ENCODE data around the gene RHOBTB3.

GRCh38 chr5:95836544-95836943 lies 105.4 kb downstream of the RHOBTB3 start:
- TF ChIP-seq CTCF (IDR thresholded peaks at IDR 0.05): no peak
- no peak for TF ChIP-seq POLR2A (IDR thresholded peaks at IDR 0.05)
